AG04449 (cell line): ENCODE results near the gene LSM6.

Source experiments
- CTCF ChIA-PET: fragments of 350-600 bp; formaldehyde crosslinking; extraction: SDS; loops from one replicate; lab custom pipeline; 2021; ENCODE audit warnings: antibody characterized with exemption; lab: Yijun Ruan, JAX
- POLR2A ChIA-PET: fragments of 400-600, 350-600 bp; formaldehyde crosslinking; extraction: SDS; loops from one replicate; lab custom pipeline; 2020; ENCODE audit warnings: antibody characterized with exemption, inconsistent platforms; lab: Yijun Ruan, JAX
- DNase-seq: peaks from one replicate; pipeline ENCODE4 v3.0.0-alpha.2; 2010; ENCODE audit warnings: low read depth, low spot score
- H3K4me3 ChIP-seq: 2 replicates; pipeline ENCODE4 v1.5.1; 2011; ENCODE audit warnings: low read depth, mild to moderate bottlenecking, control low read depth, low read length
- TF ChIP-seq, protein P1 (sequence below): IDR thresholded peaks from one replicate; pipeline ENCODE4 v1.5.1; 2011; ENCODE audit warnings: mild to moderate bottlenecking, moderate library complexity, low read length, control low read depth, inconsistent platforms; ENCODE audit not compliant: insufficient read depth; ENCODE audit errors: missing control alignments

The LSM6 gene

DNA sequence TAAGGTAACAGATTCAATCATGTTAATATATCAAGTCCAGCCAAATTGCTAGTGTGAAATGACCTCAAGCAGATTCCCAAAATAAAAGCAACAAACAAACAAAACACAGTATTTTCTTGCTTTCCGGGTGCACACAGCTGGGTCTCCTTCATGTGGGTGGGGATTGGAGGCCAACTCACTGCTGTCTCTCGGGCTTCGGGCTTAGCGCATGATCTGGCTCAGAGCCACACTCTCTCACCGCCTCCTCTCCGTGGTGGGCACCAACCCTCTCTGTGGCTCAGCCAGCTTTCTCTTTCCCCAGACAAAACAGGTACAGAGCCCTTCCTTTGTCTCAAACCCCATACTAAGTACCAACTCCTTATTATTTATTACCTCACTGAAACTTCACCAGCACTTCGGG lies 35.9 kb downstream of the LSM6 start:
- POLR2A ChIA-PET: no interaction called here
- CTCF ChIA-PET: interaction anchor here (0.6 kb wide), 1 partner anchor 802 kb away, joined by 4 read pairs; no protein-coding TSS in a partner anchor

DNA sequence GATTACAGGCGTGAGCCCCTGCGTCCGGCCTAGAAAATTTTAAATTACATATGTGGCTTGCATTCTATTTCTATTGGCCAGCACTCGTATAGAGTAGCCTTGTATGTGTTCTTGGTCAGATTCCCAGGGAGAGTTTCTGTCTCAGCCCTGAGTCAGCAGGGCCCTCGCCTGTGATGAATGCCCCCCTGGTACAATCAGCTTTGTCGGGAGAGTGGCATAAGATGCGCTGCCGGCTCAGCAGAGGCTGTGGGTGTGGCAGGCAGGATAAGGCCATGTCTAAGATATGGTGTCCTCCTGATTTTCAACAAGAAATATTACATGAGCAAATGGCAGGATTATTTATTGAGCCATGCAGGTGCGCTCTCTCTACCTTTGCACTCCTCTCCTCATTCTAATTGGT lies 37.3 kb downstream of the LSM6 start:
- POLR2A ChIA-PET: no interaction called here

More for the DNA sequence above, 35.9 kb downstream of the LSM6 start:
- H3K4me3 ChIP-seq: no peak overlapping the region
- TF ChIP-seq, protein P1, sequence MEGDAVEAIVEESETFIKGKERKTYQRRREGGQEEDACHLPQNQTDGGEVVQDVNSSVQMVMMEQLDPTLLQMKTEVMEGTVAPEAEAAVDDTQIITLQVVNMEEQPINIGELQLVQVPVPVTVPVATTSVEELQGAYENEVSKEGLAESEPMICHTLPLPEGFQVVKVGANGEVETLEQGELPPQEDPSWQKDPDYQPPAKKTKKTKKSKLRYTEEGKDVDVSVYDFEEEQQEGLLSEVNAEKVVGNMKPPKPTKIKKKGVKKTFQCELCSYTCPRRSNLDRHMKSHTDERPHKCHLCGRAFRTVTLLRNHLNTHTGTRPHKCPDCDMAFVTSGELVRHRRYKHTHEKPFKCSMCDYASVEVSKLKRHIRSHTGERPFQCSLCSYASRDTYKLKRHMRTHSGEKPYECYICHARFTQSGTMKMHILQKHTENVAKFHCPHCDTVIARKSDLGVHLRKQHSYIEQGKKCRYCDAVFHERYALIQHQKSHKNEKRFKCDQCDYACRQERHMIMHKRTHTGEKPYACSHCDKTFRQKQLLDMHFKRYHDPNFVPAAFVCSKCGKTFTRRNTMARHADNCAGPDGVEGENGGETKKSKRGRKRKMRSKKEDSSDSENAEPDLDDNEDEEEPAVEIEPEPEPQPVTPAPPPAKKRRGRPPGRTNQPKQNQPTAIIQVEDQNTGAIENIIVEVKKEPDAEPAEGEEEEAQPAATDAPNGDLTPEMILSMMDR: no peak
- no peak for DNase-seq

DNA sequence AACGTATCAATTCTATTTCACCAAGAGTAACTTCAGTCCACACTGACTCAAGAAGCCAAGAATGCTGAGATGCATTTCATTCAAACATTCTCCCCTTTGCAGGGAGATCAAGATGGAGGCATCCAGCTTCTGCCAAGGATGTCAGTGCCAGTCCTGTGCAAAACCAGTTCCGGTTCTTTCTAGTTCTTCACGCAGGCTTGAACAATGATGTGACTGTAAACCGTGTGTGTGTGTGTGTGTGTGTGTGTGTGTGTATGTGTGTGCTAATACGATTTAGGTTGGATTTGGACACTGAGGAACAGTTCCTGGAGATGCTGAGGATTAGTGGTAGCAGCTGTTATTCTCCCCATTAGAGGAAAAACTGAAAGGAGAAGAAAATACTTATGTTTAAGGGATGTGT lies 38.7 kb downstream of the LSM6 start, which contains the start of gene REELD1:
Gene REELD1, plus strand, starts transcription at position 301 of the 400 bp plus-strand sequence. CDS start 2,415 bp downstream, outside the sequence.
- POLR2A ChIA-PET: no interaction called here

More for the DNA sequence above, 37.3 kb downstream of the LSM6 start:
- no peak for DNase-seq
- H3K4me3 ChIP-seq: no peak overlapping the region
- CTCF ChIA-PET: no interaction called here
- TF ChIP-seq, protein P1: no peak

DNA sequence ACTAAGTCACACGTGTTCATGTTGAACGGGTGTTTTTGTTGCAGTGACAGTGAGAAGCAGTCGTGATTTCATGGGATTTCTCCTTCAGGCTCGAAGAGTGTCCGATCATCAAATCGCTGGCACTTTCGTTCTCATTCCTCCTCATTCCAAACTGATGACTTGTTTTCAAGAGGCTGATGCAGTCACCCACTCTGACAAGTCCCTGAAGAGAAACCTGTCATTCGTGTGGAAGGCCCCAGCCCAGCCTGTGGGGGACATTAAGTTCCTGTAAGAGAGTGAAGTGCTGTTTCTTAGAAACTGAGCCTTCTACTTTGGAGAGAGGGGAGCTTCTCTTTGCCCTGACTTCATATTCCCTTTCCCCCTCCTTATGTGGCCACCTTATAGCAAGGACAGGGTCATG lies 46.8 kb downstream of the LSM6 start:
- ChIA-PET POLR2A (no interaction called here), CTCF (no interaction called here)
- TF ChIP-seq, protein P1: no peak
- DNase-seq: no peak
- no peak overlapping the region for H3K4me3 ChIP-seq

More for the DNA sequence above, 38.7 kb downstream of the LSM6 start, which contains the start of gene REELD1:
- no peak within 1 kb of the TSS for H3K4me3 ChIP-seq
- TF ChIP-seq, protein P1: no peak
- CTCF ChIA-PET: no interaction called here
- DNase-seq: no peak

DNA sequence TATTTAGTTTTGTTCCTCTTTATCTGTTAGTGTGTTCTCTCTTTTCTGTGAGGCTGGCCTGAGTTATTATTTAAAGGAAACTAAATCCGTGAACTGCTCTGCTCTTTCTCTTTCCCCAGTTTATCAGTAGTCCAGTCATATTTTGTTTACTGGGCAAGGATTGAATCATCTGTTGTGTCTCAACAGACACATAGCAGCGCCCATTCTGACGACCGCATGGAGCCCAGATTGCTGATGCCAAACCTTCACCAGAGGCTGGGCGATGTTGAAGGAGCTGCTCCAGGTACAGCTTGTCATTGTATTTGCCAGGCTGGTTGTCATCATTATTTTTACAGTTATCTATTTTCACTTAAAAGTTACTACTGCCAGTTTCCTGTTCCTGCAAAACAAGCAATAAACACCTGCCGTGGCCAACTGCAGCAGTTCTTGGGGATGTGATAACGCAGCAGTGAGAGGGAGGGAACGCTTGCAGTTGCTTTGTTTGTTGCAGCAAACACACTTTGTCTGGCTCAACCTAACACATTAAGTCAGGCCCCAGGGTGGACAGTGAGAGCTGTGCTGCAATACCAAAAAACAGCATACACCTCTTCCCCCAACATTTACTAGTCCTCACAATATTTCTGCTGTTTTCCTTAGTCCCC lies 48.9 kb downstream of the LSM6 start:
- POLR2A ChIA-PET: no interaction called here
- CTCF ChIA-PET: no interaction called here

DNA sequence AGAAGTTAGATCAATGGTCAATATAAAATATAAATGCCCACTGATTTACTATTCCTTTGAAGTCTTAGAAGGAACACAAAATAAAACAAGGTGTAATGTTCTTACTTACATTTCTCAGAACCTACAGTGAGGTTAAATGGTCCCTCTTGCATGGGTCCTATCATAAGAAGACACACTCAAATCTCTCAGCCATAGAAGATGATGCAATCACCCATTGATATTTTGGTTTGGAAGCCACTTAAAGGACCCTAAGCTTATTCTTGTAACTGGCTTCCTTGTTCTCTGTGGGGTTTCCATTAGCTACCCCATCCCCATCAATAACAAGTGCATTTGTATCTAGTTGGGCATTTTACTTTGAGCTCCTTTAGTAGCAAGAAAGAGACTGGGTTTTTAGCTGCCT lies 53.9 kb downstream of the LSM6 start:
- POLR2A ChIA-PET: no interaction called here
- TF ChIP-seq, protein P1: no peak
- CTCF ChIA-PET: no interaction called here
- DNase-seq: no peak
- no peak overlapping the region for H3K4me3 ChIP-seq

More for the DNA sequence above, 48.9 kb downstream of the LSM6 start:
- DNase-seq: no peak
- TF ChIP-seq, protein P1: no peak
- H3K4me3 ChIP-seq: no peak overlapping the region
